Gastroesophageal sphincter (tissue), 4 donors: ENCODE results near the gene ARCN1. TPM values are rescaled to one million over a fixed set of nuclear protein-coding genes. Genes with fewer than 3 reads are reported as not detected.

Experiments
- ATAC-seq: fragments of 150-250 bp; one replicate; pipeline ENCODE4 v1.9.1; 2016; ENCODE audit warnings: mild to moderate bottlenecking, moderate library complexity
- H3K27ac ChIP-seq, 4 donors: fragments of 200-600 bp; sonication (generic) in 3 of 4; 1 replicate in 3 of 4; 2 replicates in 1 of 4; pipeline ENCODE4 v1.5.1; 2016 to 2019
- H3K27me3 ChIP-seq: fragments of 200-600 bp; sonication (generic); one replicate; pipeline ENCODE4 v1.5.1; 2019
- H3K36me3 ChIP-seq, 2 donors: fragments of 200-600 bp; sonication (generic); one replicate each; pipeline ENCODE4 v1.5.1; 2019; ENCODE audit warnings: control low read depth in 1 of 2
- H3K4me1 ChIP-seq, 3 donors: fragments of 200-600 bp; sonication (generic); 1 replicate in 2 of 3; 2 replicates in 1 of 3; pipeline ENCODE4 v1.5.1; 2016 to 2019; ENCODE audit warnings: control low read depth in 2 of 3
- H3K4me3 ChIP-seq, 2 donors: fragments of 200-600 bp; sonication (generic); one replicate each; pipeline ENCODE4 v1.5.1; 2019; ENCODE audit warnings: mild to moderate bottlenecking in 1 of 2, moderate library complexity in 1 of 2
- H3K9me3 ChIP-seq, 3 donors: fragments of 200-600 bp; sonication (generic); one replicate each; pipeline ENCODE4 v1.5.1; 2017 to 2019; ENCODE audit warnings: control low read depth in 2 of 3
- EP300 ChIP-seq: sonication (generic); formaldehyde crosslinking; IDR thresholded peaks from one replicate; pipeline ENCODE4 v1.6.1; 2017; ENCODE audit warnings: antibody characterized with exemption, mild to moderate bottlenecking
- POLR2A ChIP-seq, 2 donors: fragments of 450-650 bp; IDR thresholded peaks; one replicate each; pipeline ENCODE4 v1.6.1; 2017; ENCODE audit warnings: antibody characterized with exemption in 2 of 2, mild to moderate bottlenecking in 2 of 2, moderate library complexity in 1 of 2
- POLR2AphosphoS5 ChIP-seq: sonication (generic); formaldehyde crosslinking; IDR thresholded peaks from one replicate; pipeline ENCODE4 v1.6.1; 2017; ENCODE audit warnings: antibody characterized with exemption
- WGBS, 2 donors: methylation state at CpG; one replicate each; pipeline ENCODE4 v1.1.5; 2018; ENCODE audit warnings: low coverage in 1 of 2; 5-methylcytosine and 5-hydroxymethylcytosine counted together
- total RNA-seq, 4 donors: library from RNA; depleted of rRNA; stranded (reverse); fragments of >200 nt; gene quantifications; one replicate each; pipeline ENCODE4 v1.1.0, GENCODE V29; 2016
- TF ChIP-seq, protein P1 (sequence below), 4 experiments: fragments of 200-600 bp in 2 of 4; fragments of 450-650 bp in 2 of 4; sonication (generic) in 1 of 4; IDR thresholded peaks; one replicate each; pipeline ENCODE4 v1.5.1; 2017 to 2019; ENCODE audit warnings: antibody characterized with exemption in 4 of 4, mild to moderate bottlenecking in 2 of 4, moderate library complexity in 2 of 4

Gene ARCN1
- total RNA-seq, 4 donors from 2014 or later, result 84.9 to 141 (median 128) TPM

DNA sequence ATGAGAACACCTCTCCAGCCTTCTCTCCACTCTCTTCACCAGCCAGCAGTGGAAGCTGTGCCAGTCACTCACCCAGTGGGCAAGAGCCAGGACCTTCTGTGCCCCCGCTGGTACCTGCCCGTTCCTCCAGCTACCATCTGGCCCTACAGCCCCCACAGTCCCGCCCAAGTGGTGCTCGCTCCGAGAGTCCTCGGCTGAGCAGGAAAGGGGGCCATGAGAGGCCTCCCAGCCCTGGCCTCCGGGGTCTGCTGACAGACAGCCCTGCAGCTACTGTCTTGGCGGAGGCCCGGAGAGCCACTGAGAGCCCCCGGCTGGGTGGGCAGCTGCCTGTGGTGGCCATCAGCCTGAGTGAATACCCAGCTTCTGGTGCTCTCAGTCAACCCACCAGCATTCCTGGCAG, 55.4 kb downstream of the ARCN1 start:
- H3K4me1 ChIP-seq, result peaks cover 0 to 80% (median 13%) of the 10 kb centered on the region in 3 donors
- no peak for ATAC-seq
- no peaks in the 10 kb centered on the region for H3K27me3 ChIP-seq
- H3K4me3 ChIP-seq, result no peak overlapping the region
- H3K27ac ChIP-seq, result peak overlapping the region in 1 of 4 donors; percentile 6
- TF ChIP-seq EP300 (no peak), POLR2AphosphoS5 (no peak), POLR2A (IDR thresholded peaks at IDR 0.05) (no peak)
- TF ChIP-seq, protein P1, sequence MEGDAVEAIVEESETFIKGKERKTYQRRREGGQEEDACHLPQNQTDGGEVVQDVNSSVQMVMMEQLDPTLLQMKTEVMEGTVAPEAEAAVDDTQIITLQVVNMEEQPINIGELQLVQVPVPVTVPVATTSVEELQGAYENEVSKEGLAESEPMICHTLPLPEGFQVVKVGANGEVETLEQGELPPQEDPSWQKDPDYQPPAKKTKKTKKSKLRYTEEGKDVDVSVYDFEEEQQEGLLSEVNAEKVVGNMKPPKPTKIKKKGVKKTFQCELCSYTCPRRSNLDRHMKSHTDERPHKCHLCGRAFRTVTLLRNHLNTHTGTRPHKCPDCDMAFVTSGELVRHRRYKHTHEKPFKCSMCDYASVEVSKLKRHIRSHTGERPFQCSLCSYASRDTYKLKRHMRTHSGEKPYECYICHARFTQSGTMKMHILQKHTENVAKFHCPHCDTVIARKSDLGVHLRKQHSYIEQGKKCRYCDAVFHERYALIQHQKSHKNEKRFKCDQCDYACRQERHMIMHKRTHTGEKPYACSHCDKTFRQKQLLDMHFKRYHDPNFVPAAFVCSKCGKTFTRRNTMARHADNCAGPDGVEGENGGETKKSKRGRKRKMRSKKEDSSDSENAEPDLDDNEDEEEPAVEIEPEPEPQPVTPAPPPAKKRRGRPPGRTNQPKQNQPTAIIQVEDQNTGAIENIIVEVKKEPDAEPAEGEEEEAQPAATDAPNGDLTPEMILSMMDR (IDR thresholded peaks at IDR 0.05), result no peak
- H3K9me3 ChIP-seq, result no peaks in the 10 kb centered on the region
- peaks cover 0 to 80% of the 10 kb centered on the region in 2 donors for H3K36me3 ChIP-seq
- 93% methylated on average over 3 of the region's 10 CpGs; no CpG with 5 or more reads in 1 of the 2 donors for WGBS, 2 donors

DNA sequence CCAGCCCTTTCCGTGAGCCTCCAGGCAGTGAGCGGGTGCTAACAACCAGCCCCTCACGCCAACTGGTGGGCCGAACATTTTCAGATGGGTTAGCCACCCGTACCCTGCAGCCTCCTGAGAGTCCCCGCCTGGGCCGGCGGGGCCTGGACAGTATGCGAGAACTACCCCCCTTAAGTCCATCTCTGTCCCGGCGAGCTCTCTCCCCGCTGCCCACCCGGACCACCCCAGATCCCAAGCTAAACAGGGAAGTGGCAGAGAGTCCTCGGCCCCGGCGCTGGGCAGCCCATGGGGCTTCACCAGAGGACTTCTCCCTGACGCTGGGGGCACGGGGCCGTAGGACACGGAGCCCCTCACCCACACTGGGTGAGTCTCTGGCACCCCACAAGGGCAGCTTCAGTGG, 55.8 kb downstream of the ARCN1 start:
- ATAC-seq, result no peak
- TF ChIP-seq, protein P1 (IDR thresholded peaks at IDR 0.05), result no peak
- TF ChIP-seq EP300 (no peak), POLR2A (IDR thresholded peaks at IDR 0.05) (no peak), POLR2AphosphoS5 (no peak)
- Histone ChIP-seq H3K4me1 (peaks cover 0 to 80% (median 12%) of the 10 kb centered on the region in 3 donors), H3K36me3 (peaks cover 0 to 84% of the 10 kb centered on the region in 2 donors), H3K27me3 (no peaks in the 10 kb centered on the region), H3K4me3 (no peak overlapping the region), H3K9me3 (no peaks in the 10 kb centered on the region), H3K27ac (peak overlapping the region in 2 of 4 donors; percentile 6 to 20)
- WGBS, 2 donors, result no CpG with 5 or more reads among the region's 20 CpGs

DNA sequence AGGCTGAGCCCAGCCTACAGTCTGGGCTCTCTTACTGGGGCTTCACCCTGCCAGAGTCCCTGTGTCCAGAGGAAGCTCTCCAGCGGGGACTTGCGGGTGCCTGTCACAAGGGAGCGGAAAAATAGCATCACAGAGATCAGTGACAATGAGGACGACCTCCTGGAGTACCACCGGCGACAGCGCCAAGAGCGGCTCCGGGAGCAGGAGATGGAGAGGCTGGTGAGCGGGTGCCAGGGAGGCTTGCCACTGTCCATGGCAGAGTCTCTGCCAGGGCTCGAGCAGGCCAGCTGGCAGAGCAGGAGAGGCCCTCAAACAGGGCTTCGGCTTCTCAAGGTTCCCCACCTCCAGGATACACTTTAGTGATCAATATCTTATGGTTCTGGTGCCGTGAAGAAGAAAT, 56.2 kb downstream of the ARCN1 start:
- H3K27me3 ChIP-seq, result no peaks in the 10 kb centered on the region
- H3K36me3 ChIP-seq, result peaks cover 0 to 87% of the 10 kb centered on the region in 2 donors
- TF ChIP-seq, protein P1 (IDR thresholded peaks at IDR 0.05), result no peak
- TF ChIP-seq EP300 (no peak), POLR2A (IDR thresholded peaks at IDR 0.05) (no peak), POLR2AphosphoS5 (no peak)
- no peak for ATAC-seq
- H3K9me3 ChIP-seq, result no peaks in the 10 kb centered on the region
- no peak overlapping the region for H3K4me3 ChIP-seq
- 73 to 91% methylated on average over 4 to 10 of the region's 13 CpGs for WGBS, 2 donors
- peak overlapping the region in 2 of 4 donors; percentile 6 to 20 for H3K27ac ChIP-seq
- H3K4me1 ChIP-seq, result peaks cover 0 to 80% (median 12%) of the 10 kb centered on the region in 3 donors

DNA sequence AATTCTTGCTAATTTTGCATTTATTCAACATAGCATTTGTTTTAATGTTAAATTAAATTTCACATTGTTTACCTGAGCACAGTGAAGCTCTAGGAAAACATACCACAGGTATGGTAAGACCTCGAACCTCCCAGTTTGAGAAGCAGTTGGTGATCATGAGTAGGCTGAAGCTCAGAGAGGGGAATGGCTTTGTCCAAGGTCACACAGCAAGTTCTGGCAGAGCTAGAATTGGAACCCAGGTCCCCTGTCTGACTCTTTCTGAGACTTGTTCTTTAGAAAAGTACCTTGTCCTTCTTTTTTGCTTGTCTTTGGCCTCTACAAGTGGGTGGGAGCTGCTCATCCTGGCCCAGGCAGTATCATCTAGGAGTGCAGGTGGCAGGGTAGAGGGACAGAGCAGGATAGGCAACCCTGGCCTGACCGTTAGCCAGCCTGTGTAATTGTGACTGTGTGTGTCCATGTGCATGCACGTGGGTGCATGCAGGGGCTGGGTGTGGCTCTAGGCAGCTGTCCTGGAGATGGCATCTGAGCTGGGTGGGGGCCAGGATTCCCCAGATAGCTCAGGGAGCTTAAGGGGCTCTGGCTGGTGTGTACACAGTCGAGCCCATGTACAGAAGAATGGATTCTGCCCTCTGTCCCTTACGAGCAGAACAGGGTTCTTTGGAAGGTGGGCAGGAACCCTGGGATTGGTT, 56.8 kb downstream of the ARCN1 start:
- 52 to 57% methylated on average over 3 of the region's 5 CpGs for WGBS, 2 donors
- H3K27ac ChIP-seq, result peak overlapping the region in 1 of 4 donors; percentile 6
- H3K4me1 ChIP-seq, result peaks cover 1 to 83% (median 17%) of the 10 kb centered on the region in 3 donors
- H3K4me3 ChIP-seq, result no peak overlapping the region
- no peak for ATAC-seq
- no peak for TF ChIP-seq POLR2A (IDR thresholded peaks at IDR 0.05)
- TF ChIP-seq, protein P1 (IDR thresholded peaks at IDR 0.05), result no peak
- no peak for TF ChIP-seq EP300
- no peak for TF ChIP-seq POLR2AphosphoS5
- no peaks in the 10 kb centered on the region for H3K9me3 ChIP-seq
- no peaks in the 10 kb centered on the region for H3K27me3 ChIP-seq
- peaks cover 0 to 87% of the 10 kb centered on the region in 2 donors for H3K36me3 ChIP-seq
